Measurements from ENCODE around the gene APOBEC2.

DNA sequence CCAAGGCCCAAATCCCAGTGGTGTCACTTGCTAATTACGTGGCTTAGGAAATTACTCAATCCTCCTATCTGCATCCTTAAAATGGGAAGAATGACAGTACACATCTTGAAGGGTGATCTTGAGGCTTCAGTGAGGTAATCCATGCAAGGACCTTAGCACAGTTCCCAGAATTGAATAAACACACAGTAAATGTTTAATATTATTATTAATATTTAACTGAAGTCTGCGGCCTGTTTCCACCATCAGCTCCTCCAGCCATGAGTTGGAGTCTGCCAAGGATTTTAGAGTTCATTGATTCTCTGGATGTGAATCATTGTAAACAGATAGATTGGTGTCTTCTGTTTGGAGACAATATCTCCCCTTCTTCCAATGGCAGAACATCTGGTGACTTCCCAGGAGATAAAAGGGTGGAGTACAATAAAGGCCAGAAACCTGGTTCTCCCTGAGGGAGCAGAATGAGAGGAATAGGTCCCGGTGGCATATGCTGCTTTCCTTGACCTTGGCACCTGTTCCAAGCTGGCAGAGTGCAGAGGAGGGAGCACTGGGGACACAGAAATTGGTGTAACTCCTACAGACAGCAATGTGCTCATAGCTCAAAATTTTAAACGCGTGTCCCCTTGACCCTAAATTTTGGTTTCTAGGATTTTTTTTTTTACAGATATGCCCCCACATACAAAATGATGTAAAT is 39.4 kb upstream of the APOBEC2 start:
- TF ChIP-seq POLR2A (IDR thresholded peaks at IDR 0.05; ENCODE audit: low read length), result no peak
- no peak for TF ChIP-seq GATA1 (IDR thresholded peaks at IDR 0.05; ENCODE audit: low read depth, low read length)
